IMR-90 (cell line): Measurements from ENCODE around the gene MAP2K2. TPM values are rescaled to one million over a fixed set of nuclear protein-coding genes. Genes with fewer than 3 reads are reported as not detected.

Source experiments
- ATAC-seq: fragments of 200-7000 bp; cut with Tn5 transposase; 2 replicates; pipeline ENCODE4 v1.9.1; 2020; ENCODE audit warnings: low read depth, mild to moderate bottlenecking, moderate library complexity
- BruUV-seq: library from RNA; stranded (reverse); fragments of 400-500 nt; replicated peaks from 2 replicates; lab custom pipeline; 2021; lab: Mats Ljungman, UMichigan
- CTCF ChIA-PET: fragments of 300-600 bp; formaldehyde crosslinking; extraction: SDS; loops from one replicate; lab custom pipeline; 2021; ENCODE audit warnings: antibody characterized with exemption; lab: Yijun Ruan, JAX
- POLR2A ChIA-PET: fragments of 300-600 bp; sonication (Branson Sonifier 250); formaldehyde crosslinking; loops from one replicate; lab custom pipeline; 2022; ENCODE audit warnings: antibody characterized with exemption; ENCODE audit not compliant: unreplicated experiment; lab: Charles Lee
- DNase-seq: peaks from one replicate; pipeline ENCODE4 v3.0.0; 2013
- H2AFZ ChIP-seq: replicated peaks from 2 replicates; pipeline ENCODE3; 2013; ENCODE audit warnings: low read length, mild to moderate bottlenecking; ENCODE audit not compliant: poor library complexity
- H2AK5ac ChIP-seq: 2 replicates; pipeline ENCODE4 v1.6.1; 2013; ENCODE audit warnings: low read depth, low read length, inconsistent platforms
- H2AK9ac ChIP-seq: replicated peaks from 2 replicates; pipeline ENCODE3; 2013; ENCODE audit warnings: mild to moderate bottlenecking, low read depth, low read length, moderate library complexity; ENCODE audit not compliant: poor library complexity
- H2BK120ac ChIP-seq: 2 replicates; pipeline ENCODE4 v1.6.1; 2013; ENCODE audit warnings: low read depth, low read length, inconsistent platforms
- H2BK15ac ChIP-seq: 3 replicates; pipeline ENCODE4 v1.6.1; 2013; ENCODE audit warnings: low read depth, low read length, inconsistent platforms
- H2BK20ac ChIP-seq: 2 replicates; pipeline ENCODE4 v1.6.1; 2013; ENCODE audit warnings: low read depth, mild to moderate bottlenecking, inconsistent platforms, low read length, moderate library complexity
- H2BK5ac ChIP-seq: 2 replicates; pipeline ENCODE4 v1.6.1; 2013; ENCODE audit warnings: mild to moderate bottlenecking, low read depth, low read length, inconsistent platforms; ENCODE audit not compliant: poor library complexity, severe bottlenecking
- H3K14ac ChIP-seq: replicated peaks from 2 replicates; pipeline ENCODE4 v1.6.1; 2013; ENCODE audit warnings: low read depth, low read length, inconsistent platforms
- H3K18ac ChIP-seq: 2 replicates; pipeline ENCODE4 v1.6.1; 2013; ENCODE audit warnings: low read depth, low read length, control low read depth
- H3K23ac ChIP-seq: 2 replicates; pipeline ENCODE4 v1.6.1; 2013; ENCODE audit warnings: low read depth, low read length, inconsistent platforms
- H3K27ac ChIP-seq: 2 replicates; pipeline ENCODE4 v1.5.1; 2013; ENCODE audit warnings: mild to moderate bottlenecking, control low read depth, low read length; ENCODE audit not compliant: insufficient read depth
- H3K27me3 ChIP-seq: 2 replicates; pipeline ENCODE4 v1.6.1; 2013; ENCODE audit warnings: low read length; ENCODE audit not compliant: control insufficient read depth, insufficient read depth
- H3K36me3 ChIP-seq: 2 replicates; pipeline ENCODE4 v1.6.1; 2013; ENCODE audit warnings: low read length, mixed read lengths; ENCODE audit not compliant: control insufficient read depth, insufficient read depth
- H3K4ac ChIP-seq: 2 replicates; pipeline ENCODE4 v1.6.1; 2013; ENCODE audit warnings: low read depth, low read length, inconsistent platforms
- H3K4me1 ChIP-seq: 2 replicates; pipeline ENCODE4 v1.6.1; 2013; ENCODE audit warnings: low read length, mixed read lengths; ENCODE audit not compliant: control insufficient read depth, insufficient read depth
- H3K4me2 ChIP-seq: 2 replicates; pipeline ENCODE4 v1.6.1; 2013; ENCODE audit warnings: low read depth, mild to moderate bottlenecking, control low read depth, low read length, moderate library complexity
- H3K4me3 ChIP-seq: 2 replicates; pipeline ENCODE4 v1.5.1; 2013; ENCODE audit warnings: low read depth, mild to moderate bottlenecking, control low read depth, low read length, moderate library complexity; ENCODE audit not compliant: insufficient read depth
- H3K56ac ChIP-seq: 2 replicates; pipeline ENCODE4 v1.6.1; 2013; ENCODE audit warnings: low read length, inconsistent platforms; ENCODE audit not compliant: insufficient read depth; ENCODE audit errors: extremely low read depth
- H3K79me1 ChIP-seq, 2 experiments: 2 replicates each; pipeline ENCODE4 v1.6.1; 2013; ENCODE audit warnings: low read length in 2 of 2, inconsistent platforms in 1 of 2, low read depth in 1 of 2
- H3K9ac ChIP-seq: 2 replicates; pipeline ENCODE4 v1.6.1; 2013; ENCODE audit warnings: low read depth, low read length, control low read depth
- H3K9me1 ChIP-seq: 2 replicates; pipeline ENCODE4 v1.6.1; 2013; ENCODE audit warnings: low read length, inconsistent platforms; ENCODE audit not compliant: insufficient read depth
- H3K9me3 ChIP-seq: 2 replicates; pipeline ENCODE4 v1.6.1; 2013; ENCODE audit warnings: low read length; ENCODE audit not compliant: control insufficient read depth, insufficient read depth
- H4K20me1 ChIP-seq: 2 replicates; pipeline ENCODE4 v1.6.1; 2013; ENCODE audit warnings: low read length, inconsistent platforms; ENCODE audit not compliant: insufficient read depth
- H4K5ac ChIP-seq: 2 replicates; pipeline ENCODE4 v1.6.1; 2013; ENCODE audit warnings: mild to moderate bottlenecking, low read depth, low read length, control low read depth
- H4K8ac ChIP-seq, 2 experiments: 2 replicates each; pipeline ENCODE4 v1.6.1; 2013; ENCODE audit warnings: low read depth in 2 of 2, low read length in 2 of 2, control low read depth in 1 of 2, inconsistent platforms in 1 of 2
- H4K91ac ChIP-seq: 2 replicates; pipeline ENCODE4 v1.6.1; 2013; ENCODE audit warnings: low read depth, low read length, inconsistent platforms; ENCODE audit not compliant: insufficient read depth
- BHLHE40 ChIP-seq: fragments of 150-350 bp; IDR thresholded peaks from 2 replicates; pipeline ENCODE4 v1.6.1; 2016; ENCODE audit warnings: mild to moderate bottlenecking, low read depth, low read length
- CEBPB ChIP-seq: IDR thresholded peaks from 2 replicates; pipeline ENCODE4 v1.6.1; 2012; ENCODE audit warnings: low read depth, low read length, improper control_type of control experiment
- CTCF ChIP-seq: conservative IDR thresholded peaks from 2 replicates; pipeline ENCODE4 v1.5.1; 2012; ENCODE audit warnings: mild to moderate bottlenecking, low read depth, low read length, improper control_type of control experiment
- FOS ChIP-seq: fragments of 150-350 bp; IDR thresholded peaks from 2 replicates; pipeline ENCODE4 v1.6.1; 2016; ENCODE audit warnings: low read depth, low read length
- MAFK ChIP-seq: IDR thresholded peaks from 2 replicates; pipeline ENCODE4 v1.6.1; 2012; ENCODE audit warnings: low read depth, low read length, improper control_type of control experiment
- MAZ ChIP-seq: IDR thresholded peaks from 2 replicates; pipeline ENCODE4 v1.6.1; 2012; ENCODE audit warnings: low read depth, mild to moderate bottlenecking, low read length, improper control_type of control experiment, moderate library complexity, borderline replicate concordance
- MXI1 ChIP-seq: IDR thresholded peaks from 2 replicates; pipeline ENCODE4 v1.6.1; 2012; ENCODE audit warnings: low read depth, mild to moderate bottlenecking, low read length, moderate library complexity, borderline replicate concordance
- NFE2L2 ChIP-seq: fragments of 150-350 bp; IDR thresholded peaks from 2 replicates; pipeline ENCODE4 v1.6.1; 2016; ENCODE audit warnings: low read depth, mild to moderate bottlenecking, low read length
- POLR2A ChIP-seq: IDR thresholded peaks from 2 replicates; pipeline ENCODE4 v1.6.1; 2012; ENCODE audit warnings: mild to moderate bottlenecking, low read depth, low read length
- RFX5 ChIP-seq: IDR thresholded peaks from 2 replicates; pipeline ENCODE4 v1.8.0; 2012; ENCODE audit warnings: low read depth, mild to moderate bottlenecking, low read length, moderate library complexity
- USF2 ChIP-seq: fragments of 150-350 bp; IDR thresholded peaks from 2 replicates; pipeline ENCODE4 v1.6.1; 2017; ENCODE audit warnings: mild to moderate bottlenecking, antibody characterized with exemption, low read length, low read depth
- WGBS, 2 experiments: methylation state at CpG; one replicate each; pipeline versions ENCODE4 v1.1.5 to v1.1.7; 2013; ENCODE audit warnings: missing lambda C conversion rate in 2 of 2; ENCODE audit not compliant: insufficient read length in 1 of 2; ENCODE audit errors: extremely low coverage in 2 of 2; 5-methylcytosine and 5-hydroxymethylcytosine counted together
- dilution Hi-C: fragments of 300-500 bp; cut with HindIII; formaldehyde crosslinking; loops from one replicate; pipeline ENCODE4 v1.14.3; 2018; ENCODE audit warnings: low sequenced_read_pairs; ENCODE audit not compliant: unreplicated experiment
- in situ Hi-C: fragments of 300-500 bp; cut with MboI; formaldehyde crosslinking; loops from 3 replicates; pipeline ENCODE4 v1.14.3; 2019; ENCODE audit warnings: low sequenced_read_pairs, inconsistent platforms, mixed read lengths
- intact Hi-C: fragments of 100-400 bp; cut with micrococcal nuclease; formaldehyde crosslinking; loops from 2 replicates; pipeline ENCODE4 v1.10.0; 2022
- polyA plus RNA-seq, 3 experiments: library from polyadenylated mRNA; depleted of rRNA; stranded (reverse); fragments of >200 nt; gene quantifications; 2 replicates each; pipeline ENCODE4 v1.2.3, GENCODE V29; 2012; ENCODE audit warnings: low replicate concordance in 1 of 3
- total RNA-seq: library from RNA; depleted of rRNA; stranded (reverse); fragments of >200 nt; gene quantifications from 2 replicates; pipeline ENCODE4 v1.2.3, GENCODE V29; 2012
- TF ChIP-seq, protein P1 (sequence below): fragments of 150-350 bp; IDR thresholded peaks from 2 replicates; pipeline ENCODE4 v1.6.1; 2016; ENCODE audit warnings: low read depth, mild to moderate bottlenecking, low read length, moderate library complexity, borderline replicate concordance

MAP2K2 gene
- total and polyA plus RNA-seq, 2 of the 4 experiments (the other 2 are of a cell fraction), result 115 to 151 TPM

DNA sequence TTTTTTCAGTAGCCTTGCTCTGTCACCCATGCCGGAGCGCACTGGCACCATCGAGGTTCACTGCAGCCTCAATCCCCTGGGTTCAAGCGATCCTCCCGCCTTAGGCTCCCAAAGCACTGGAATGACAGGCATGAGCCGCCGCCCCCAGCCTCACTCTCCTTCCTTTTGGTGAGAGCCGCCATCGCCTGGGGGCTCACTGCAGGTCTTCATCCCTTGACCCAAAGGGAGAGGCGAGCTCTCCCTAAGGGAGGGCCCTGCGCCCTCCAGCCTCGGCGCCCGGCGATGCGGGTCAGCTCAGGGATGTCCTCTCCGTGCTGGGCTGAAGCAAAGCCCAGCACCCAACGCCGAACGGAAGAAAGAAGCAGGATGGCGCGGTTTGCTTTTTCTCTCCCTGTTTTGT, 34.0 kb downstream of the MAP2K2 start:
- Histone ChIP-seq H2AK5ac (no peak overlapping the region), H3K18ac (no peak overlapping the region), H3K56ac (no peak overlapping the region), H3K23ac (no peak overlapping the region), H3K14ac (no peak overlapping the region), H2BK5ac (no peak overlapping the region), H3K9me3 (no peaks in the 10 kb centered on the region), H3K4me1 (no peaks in the 10 kb centered on the region; the same call in 1 of the 2 replicates), H4K8ac (no peak overlapping the region), H3K9me1 (no peaks in the 10 kb centered on the region), H2BK20ac (no peak overlapping the region), H4K5ac (no peak overlapping the region), H2BK15ac (no peak overlapping the region), H3K27me3 (no peaks in the 10 kb centered on the region), H3K79me1 (no peaks in the 10 kb centered on the region), H2AK9ac (no peak overlapping the region), H3K9ac (no peak overlapping the region), H2AFZ (no peak overlapping the region), H4K20me1 (peaks cover 3% of the 10 kb centered on the region; the same call in 1 of the 2 replicates), H3K4ac (no peak overlapping the region), H3K4me2 (no peak overlapping the region), H4K91ac (no peak overlapping the region), H2BK120ac (no peak overlapping the region), H3K4me3 (no peak overlapping the region), H3K27ac (no peak overlapping the region), H3K36me3 (peaks cover 44% of the 10 kb centered on the region)
- WGBS, 2 experiments, result 90% methylated on average over 5 of the region's 22 CpGs; no CpG with 5 or more reads in 1 of the 2 experiments
- intact Hi-C loops, result no loop called here
- TF ChIP-seq USF2, result no peak
- no peak for TF ChIP-seq RFX5
- TF ChIP-seq, protein P1, sequence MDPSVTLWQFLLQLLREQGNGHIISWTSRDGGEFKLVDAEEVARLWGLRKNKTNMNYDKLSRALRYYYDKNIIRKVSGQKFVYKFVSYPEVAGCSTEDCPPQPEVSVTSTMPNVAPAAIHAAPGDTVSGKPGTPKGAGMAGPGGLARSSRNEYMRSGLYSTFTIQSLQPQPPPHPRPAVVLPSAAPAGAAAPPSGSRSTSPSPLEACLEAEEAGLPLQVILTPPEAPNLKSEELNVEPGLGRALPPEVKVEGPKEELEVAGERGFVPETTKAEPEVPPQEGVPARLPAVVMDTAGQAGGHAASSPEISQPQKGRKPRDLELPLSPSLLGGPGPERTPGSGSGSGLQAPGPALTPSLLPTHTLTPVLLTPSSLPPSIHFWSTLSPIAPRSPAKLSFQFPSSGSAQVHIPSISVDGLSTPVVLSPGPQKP, result no peak
- TF ChIP-seq MXI1, result no peak
- TF ChIP-seq BHLHE40, result no peak
- TF ChIP-seq POLR2A, result no peak
- TF ChIP-seq MAZ, result no peak
- TF ChIP-seq MAFK, result no peak
- no peak for TF ChIP-seq CTCF
- TF ChIP-seq NFE2L2, result no peak
- TF ChIP-seq CEBPB, result no peak
- TF ChIP-seq FOS, result no peak
- ATAC-seq (no peak), DNase-seq (no peak)
- dilution Hi-C loops, result no loop called here
- ChIA-PET POLR2A (no interaction called here), CTCF (no interaction called here)
- BruUV-seq, result no TSS peak
- in situ Hi-C loops, result no loop called here
